ENCODE data around the gene SLC25A26.

GRCh38 chr3:66404197-66404596, 183.4 kb downstream of the SLC25A26 start:
- TF ChIP-seq EP300 (IDR thresholded peaks at IDR 0.05) (no peak), POLR2AphosphoS5 (IDR thresholded peaks at IDR 0.05) (no peak), POLR2A (IDR thresholded peaks at IDR 0.05) (no peak)
- TF ChIP-seq, protein P1, sequence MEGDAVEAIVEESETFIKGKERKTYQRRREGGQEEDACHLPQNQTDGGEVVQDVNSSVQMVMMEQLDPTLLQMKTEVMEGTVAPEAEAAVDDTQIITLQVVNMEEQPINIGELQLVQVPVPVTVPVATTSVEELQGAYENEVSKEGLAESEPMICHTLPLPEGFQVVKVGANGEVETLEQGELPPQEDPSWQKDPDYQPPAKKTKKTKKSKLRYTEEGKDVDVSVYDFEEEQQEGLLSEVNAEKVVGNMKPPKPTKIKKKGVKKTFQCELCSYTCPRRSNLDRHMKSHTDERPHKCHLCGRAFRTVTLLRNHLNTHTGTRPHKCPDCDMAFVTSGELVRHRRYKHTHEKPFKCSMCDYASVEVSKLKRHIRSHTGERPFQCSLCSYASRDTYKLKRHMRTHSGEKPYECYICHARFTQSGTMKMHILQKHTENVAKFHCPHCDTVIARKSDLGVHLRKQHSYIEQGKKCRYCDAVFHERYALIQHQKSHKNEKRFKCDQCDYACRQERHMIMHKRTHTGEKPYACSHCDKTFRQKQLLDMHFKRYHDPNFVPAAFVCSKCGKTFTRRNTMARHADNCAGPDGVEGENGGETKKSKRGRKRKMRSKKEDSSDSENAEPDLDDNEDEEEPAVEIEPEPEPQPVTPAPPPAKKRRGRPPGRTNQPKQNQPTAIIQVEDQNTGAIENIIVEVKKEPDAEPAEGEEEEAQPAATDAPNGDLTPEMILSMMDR (IDR thresholded peaks at IDR 0.05) = no peak
